ENCODE measurements around the gene GRID2IP.
"Not testable (repeated sequence)": the region's sequence is repeated elsewhere in the genome, so short reads cannot be mapped to it uniquely, and the experiment has no call there.

GRID2IP gene

GRCh38 chr7:6495597-6496262 is 55.5 kb downstream of the GRID2IP start:
- no peak for DNase-seq

- no peak for DNase-seq
Observed at GRCh38 chr7:6494365-6494764, 56.9 kb downstream of the GRID2IP start.

DNA sequence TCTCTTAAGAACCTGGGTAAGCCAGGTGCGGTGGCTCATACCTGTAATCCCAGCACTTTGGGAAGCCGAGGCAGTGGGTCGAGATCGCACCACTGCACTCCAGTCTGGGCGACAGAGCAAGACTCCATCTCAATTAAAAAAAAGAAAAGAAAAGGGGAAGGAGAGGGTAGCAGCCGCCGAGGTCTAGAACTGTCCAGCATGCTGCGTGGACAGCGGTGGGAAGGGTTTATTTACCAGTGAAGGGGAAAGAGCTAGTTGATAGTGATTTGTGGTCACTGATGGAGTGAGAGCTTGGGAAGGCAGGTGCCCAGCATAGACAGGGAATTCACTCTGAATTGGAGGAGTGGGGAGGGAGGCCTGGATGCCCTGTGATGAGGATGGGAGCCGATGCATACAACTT is 60.1 kb downstream of the GRID2IP start:
- DNase-seq = no peak

GRCh38 chr7:6489612-6490011 is 61.6 kb downstream of the GRID2IP start:
- no peak for DNase-seq

DNA sequence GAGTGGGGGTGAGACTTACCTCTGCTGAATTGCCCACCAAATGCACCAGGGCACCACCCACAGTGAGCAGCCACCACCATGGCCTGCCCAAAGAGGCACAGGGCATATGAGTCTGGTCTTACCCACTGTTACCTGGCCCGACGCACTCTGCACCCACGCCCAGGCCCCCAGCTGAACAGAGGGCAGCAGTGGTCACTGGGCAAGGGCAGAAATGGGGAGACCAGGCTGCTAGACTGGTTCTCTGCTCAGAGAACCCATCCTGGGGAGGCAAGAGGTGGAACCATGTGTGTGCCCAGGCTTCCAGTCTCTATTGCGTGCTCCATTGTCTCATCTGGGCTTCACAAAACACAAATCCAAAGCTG is 64.1 kb downstream of the GRID2IP start:
- no peak for DNase-seq

DNA sequence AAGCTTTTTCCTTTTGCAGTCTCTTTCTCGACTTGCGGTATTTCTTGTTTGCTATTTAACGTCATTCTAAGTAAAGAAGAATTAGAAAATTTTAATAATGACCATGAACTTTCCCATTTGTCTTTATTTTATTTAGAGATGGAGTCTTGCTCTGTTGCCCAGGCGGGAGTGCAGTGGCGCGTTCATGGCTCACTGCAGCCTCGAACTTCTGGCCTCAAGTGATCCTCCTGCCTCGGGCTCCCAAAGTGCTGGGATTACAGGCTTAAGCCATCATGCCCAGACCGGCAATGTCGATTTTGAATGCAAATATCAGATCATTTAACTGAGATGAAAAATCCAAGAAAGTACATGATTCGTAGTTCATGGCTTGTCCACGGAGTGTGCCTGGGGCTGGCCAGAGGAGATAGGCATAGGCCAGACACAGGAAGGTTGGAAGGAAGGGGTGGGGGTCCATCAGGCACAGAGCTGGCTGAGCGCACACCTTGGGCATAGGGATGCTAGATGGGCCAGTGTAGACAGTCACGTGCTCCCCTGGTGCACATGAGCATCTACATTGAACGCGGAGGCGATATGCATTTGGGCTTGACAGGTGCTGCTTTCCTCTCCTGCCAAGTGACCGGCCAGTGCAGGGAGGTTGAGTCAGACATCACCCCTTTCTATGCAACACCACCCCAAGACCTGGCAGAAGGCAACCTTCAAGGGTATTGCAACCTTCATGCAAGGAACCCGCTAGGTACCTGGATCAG is 64.7 kb downstream of the GRID2IP start:
- DNase-seq = no peak

DNA sequence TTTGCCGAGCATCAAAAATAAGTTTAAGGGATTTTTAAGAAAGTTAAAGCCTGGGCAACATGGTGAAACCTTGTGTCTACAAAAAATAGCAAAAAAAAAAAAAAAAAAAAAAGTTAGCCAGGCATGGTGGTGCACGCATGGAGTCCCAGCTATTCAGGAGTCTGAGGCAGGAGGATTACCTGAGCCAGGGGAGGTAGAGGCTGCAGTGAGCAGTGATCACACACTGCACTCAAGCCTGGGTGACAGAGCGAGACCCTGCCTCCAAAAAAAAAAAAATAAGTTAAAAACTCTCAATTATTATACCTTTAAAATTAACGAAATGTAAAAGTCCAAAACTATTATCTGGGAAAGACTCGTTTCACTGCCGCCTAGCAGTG is 68.5 kb downstream of the GRID2IP start:
- DNase-seq = no peak

DNA sequence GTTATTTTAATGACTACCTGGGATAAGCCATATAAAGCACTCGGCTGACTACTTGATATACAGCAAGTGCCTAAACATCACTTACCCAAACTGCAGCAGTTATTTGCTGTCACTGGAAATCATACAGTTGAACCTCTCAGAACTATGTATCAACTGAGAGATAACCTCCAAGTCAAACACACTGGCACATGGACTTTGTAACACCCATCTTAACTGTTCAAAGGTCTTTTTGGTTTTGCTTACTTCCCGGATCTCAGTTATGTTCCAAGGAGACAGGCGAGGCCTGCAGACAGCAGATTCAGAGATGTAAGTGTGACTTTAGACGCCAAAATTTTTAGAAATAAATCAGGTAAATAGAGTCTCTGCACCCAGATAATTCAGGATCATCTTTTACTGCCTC is 69.0 kb downstream of the GRID2IP start:
- no peak for DNase-seq

- no peak for DNase-seq
Observed at GRCh38 chr7:6481445-6481844, 69.8 kb downstream of the GRID2IP start.

DNA sequence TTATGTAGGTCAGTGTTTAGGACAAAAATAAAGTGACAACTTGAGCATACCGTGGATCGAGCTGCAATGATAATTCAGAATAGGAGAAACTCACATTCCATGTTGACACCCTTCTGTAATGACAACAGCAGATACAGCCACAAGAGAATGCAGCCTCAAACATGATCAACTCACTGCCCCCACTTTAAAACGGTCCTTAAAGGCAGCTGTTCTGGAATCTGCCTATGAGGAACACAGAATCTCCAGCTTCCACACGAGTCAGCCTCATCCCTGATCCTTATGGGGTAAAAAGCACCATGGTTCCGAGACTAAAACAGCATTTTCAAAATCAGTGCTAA is 71.0 kb downstream of the GRID2IP start:
- no peak for DNase-seq

DNA sequence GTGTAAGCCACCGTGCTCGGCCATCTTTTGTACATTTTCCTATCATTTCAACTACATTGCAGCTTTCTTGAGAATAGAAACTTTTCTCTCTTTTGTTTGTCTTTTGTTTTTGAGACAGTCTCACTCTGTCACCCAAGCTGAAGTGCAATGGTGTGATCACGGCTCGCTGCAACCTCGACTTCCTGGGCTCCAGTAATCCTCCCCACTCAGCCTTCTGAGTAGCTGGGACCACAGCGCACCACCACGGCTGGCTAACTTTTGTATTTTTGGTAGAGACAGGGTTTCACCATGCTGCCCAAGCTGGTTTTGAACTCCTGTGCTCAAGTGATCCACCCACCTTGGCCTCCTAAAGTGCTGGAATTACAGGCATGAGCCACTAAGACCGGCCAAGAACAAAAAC is 72.2 kb downstream of the GRID2IP start:
- DNase-seq = no peak

DNA sequence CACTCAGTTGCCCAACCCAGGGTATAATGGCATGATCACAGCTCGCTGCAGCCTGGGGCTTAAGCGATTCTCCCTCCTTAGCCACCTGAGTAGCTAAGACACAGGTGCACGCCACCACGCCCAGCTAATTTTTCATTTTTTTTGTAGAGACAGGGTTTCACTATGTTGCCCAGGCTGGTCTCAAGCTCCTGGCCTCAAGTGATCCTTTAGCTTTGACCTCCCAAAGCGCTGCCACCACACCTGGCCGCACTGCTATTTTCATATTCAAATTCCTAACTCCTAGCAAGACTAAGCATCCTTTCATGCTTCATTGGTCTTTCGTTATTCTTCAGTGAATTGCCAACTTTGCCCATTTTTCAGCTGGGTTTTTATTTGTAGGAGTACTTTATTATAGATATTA is 73.1 kb downstream of the GRID2IP start:
- no peak for DNase-seq

DNA sequence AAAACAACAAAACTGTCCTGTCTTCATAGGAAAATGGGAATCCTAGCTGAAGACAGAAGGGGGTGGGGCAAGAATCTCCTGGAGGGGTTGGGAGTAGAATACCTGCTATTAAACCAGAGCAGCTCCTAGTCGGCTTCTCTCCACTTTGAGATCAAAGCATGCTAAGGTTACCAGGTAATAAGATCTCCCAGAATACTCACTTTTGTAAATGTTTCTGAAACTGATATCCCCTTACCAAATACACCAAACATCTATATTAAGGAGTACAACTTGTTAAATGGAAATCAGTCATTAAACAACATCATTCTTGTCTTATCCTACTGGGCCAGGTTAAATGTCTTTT is 74.0 kb downstream of the GRID2IP start:
- no peak for DNase-seq

DNA sequence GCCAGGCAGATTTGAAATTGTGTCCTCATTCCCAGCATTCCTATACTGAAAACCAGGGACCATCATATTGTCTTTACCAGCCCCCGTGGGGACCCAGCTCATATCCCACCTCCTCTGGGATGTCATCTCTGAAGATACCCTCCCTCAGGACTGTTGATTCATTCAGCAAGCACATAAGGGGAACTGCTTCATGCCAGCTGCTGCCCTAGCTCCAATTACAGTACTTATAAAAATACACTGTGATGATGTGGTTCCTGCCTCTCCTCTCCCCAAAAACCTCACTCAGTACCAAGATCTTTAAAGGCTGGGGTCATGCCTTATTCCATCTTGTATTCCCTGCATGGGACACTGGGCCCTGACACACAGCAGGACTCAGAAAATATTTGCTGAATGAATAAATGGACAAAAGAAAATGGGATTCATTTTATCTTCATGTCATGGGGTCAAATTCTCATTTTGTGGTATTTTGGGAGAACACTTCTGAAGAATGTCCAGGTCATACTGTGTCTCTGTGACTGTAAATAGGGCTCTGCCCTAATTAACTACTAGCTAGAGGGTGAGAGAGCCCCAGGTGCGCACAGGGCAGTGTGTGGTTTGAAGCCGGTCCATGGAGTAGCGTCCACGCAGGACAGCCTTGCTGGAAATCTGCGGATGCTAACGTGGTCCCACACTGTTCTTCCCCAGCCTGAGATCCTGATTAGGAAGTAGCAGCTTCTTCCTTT is 74.5 kb downstream of the GRID2IP start:
- DNase-seq = no peak

DNA sequence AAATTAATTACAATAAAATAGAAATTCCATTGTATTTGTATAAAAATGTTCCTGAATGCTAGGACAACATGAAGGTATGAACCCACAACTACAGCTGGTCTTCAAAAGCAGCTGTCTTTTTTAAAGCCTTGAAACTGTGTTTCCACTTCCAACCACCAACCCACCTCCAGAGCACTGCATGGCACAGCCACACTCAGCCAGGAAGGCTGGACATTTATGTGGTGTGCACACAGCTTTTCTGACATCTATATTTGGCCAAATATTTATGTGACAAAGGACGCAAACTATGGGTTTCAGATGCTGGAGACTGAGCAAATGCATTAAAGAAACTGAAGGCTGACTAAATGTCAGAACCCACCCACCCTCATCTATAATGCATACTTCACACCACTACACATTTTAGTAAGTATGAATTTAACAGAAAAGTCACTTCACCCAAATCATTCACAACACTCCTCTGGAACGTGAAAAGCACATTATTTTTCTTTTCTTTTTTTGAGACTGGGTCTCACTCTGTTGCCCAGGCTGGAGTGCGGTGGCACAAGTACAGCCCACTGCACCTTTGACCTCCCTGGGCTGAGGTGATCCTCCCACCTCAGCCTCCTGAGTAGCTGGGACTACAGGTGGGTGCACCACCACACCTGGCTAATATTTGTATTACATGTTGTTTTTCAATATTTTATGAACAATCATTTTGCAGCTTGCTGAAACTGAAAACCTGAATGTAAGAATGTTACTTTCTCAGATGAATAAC is 75.7 kb downstream of the GRID2IP start:
- DNase-seq = no peak

DNA sequence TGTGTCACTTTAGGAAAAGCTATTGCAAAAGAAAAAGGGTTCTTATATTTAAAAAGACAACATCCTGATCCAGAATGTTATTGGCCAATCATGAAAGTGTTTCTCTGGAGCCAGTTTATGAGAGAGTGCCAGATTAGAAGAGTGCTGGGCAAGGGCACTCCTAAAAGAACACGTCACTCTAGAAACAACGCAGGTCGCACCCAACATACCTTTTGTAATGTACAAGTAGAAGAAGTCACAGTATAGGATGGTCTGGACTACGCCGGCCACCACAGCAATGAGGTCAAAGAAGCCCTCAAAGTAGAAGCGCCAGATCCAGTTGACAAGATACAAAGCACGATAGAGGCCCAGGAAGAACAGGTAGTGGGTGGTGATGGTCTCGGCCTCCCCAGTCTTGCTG is 85.4 kb downstream of the GRID2IP start:
- no peak for DNase-seq

DNA sequence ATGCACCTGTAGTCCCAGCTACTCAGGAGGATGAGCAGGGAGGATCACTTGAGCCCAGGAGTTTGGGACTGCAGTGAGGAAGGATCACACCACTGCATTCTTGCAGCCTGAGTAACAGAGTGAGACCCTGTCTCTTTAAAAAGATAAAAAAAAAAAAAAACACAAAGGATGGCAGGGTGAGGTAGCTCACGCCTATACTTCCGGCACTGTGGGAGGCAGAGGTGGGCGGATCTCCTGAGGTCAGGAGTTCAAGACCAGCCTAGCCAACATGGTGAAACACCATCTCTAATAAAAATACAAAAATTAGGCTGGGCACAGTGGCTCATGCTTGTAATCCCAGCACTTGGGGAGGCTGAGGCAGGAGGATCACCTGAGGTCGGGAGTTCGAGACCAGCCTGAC is 87.7 kb downstream of the GRID2IP start:
- DNase-seq = not testable (repeated sequence)

- no peak for DNase-seq
Observed at GRCh38 chr7:6461946-6462550, 89.2 kb downstream of the GRID2IP start.

GRCh38 chr7:6460990-6461584 is 90.2 kb downstream of the GRID2IP start:
- DNase-seq = no peak

DNA sequence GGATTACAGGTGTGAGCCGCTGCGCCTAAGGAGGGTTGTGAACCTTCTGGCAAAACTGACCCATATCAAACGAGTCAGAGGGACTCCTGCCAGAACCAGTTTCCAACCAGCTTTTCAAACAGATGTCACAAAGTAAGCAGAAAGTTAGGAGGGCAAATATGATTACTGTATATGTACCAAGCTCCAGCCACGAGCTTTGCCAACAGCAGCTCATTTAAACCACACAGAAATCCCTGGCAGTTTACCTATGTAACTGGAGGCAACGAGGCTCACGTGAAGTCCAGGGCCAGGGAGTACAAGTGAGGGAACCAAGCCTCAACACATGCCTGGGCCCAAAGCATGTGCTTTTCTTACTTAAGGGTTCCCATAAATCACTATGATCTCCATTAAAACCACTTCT is 91.0 kb downstream of the GRID2IP start:
- no peak for DNase-seq

DNA sequence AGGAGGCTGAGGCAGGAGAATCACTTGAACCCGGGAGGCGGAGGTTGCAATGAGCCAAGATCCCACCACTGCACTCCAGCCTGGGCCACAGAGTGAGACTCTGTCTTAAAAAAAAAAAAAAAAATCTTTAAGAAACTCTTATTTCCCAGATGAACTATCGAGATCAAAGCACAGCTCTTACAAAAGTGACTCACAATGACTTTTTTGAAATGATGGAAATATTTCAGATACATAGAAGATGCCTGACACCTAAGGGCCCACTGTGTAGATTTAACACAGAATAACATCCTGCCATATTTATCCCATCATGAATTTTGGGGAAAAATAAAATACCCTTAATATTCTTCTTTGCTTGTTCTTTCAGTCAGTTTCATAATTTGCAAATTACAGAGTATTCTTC is 92.6 kb downstream of the GRID2IP start:
- DNase-seq = not testable (repeated sequence)

Data from nucleus accumbens (tissue), 56 donors.